A549 (cell line): ENCODE measurements around the gene FFAR1. TPM values are rescaled to one million over a fixed set of nuclear protein-coding genes. Genes with fewer than 3 reads are reported as not detected.

Source experiments
- ATAC-seq, 2 experiments: fragments of 200-7000 bp in 1 of 2; fragments of >200 bp in 1 of 2; cut with Nextera tagmentation in 1 of 2; cut with Tn5 transposase in 1 of 2; 3 replicates each; pipeline versions ENCODE4 v1.8.0 to v1.9.1; 2018 to 2020; ENCODE audit warnings: mild to moderate bottlenecking in 1 of 2, moderate library complexity in 1 of 2
- CTCF ChIA-PET: fragments of 300-600 bp; sonication (Branson Sonifier 250); formaldehyde crosslinking; extraction: SDS; loops from one replicate; lab custom pipeline; 2021; ENCODE audit warnings: antibody characterized with exemption, inconsistent platforms; lab: Yijun Ruan, JAX
- POLR2A ChIA-PET: fragments of 350-600 bp; formaldehyde crosslinking; extraction: SDS; loops from one replicate; lab custom pipeline; 2021; ENCODE audit warnings: antibody characterized with exemption, inconsistent platforms; lab: Yijun Ruan, JAX
- DNase-seq, 2 experiments: peaks; one replicate each; pipeline versions ENCODE4 v3.0.0 to v3.0.0-alpha.2; 2011 to 2016; ENCODE audit warnings: low read depth in 1 of 2, low spot score in 1 of 2
- FAIRE-seq: peaks from 2 replicates; lab custom pipeline; 2011; peaks lifted over from hg19 to GRCh38; lab: Jason Lieb, UNC
- H3K27ac ChIP-seq, 2 experiments: fragments of >200 bp; sonication (Bioruptor Twin); formaldehyde crosslinking; 3 replicates each; pipeline ENCODE4 v1.5.1; 2016 to 2017
- H3K4me1 ChIP-seq: fragments of >200 bp; sonication (Bioruptor Twin); formaldehyde crosslinking; 3 replicates; pipeline ENCODE4 v1.6.1; 2016
- H3K4me2 ChIP-seq: fragments of >200 bp; sonication (Bioruptor Twin); formaldehyde crosslinking; 3 replicates; pipeline ENCODE4 v1.6.1; 2016
- H3K4me3 ChIP-seq: fragments of >200 bp; sonication (Bioruptor Twin); formaldehyde crosslinking; 3 replicates; pipeline ENCODE4 v1.5.1; 2016
- H3K9me3 ChIP-seq: fragments of >200 bp; sonication (Bioruptor Twin); formaldehyde crosslinking; 3 replicates; pipeline ENCODE4 v1.6.1; 2016
- BHLHE40 ChIP-seq: IDR thresholded peaks from 2 replicates; pipeline ENCODE4 v1.6.1; 2012; ENCODE audit warnings: low read depth, low read length, inconsistent platforms
- CBX2 ChIP-seq: fragments of 200-600 bp; sonication (generic); IDR thresholded peaks from 2 replicates; pipeline ENCODE4 v1.6.1; 2016; ENCODE audit warnings: low read depth, mild to moderate bottlenecking, borderline replicate concordance
- CBX8 ChIP-seq: fragments of 200-600 bp; sonication (generic); IDR thresholded peaks from 2 replicates; pipeline ENCODE4 v1.6.1; 2016
- CEBPB ChIP-seq, 2 experiments: fragments of >200 bp in 1 of 2; sonication (Bioruptor Twin) in 1 of 2; formaldehyde crosslinking in 1 of 2; IDR thresholded peaks; 2 replicates each; pipeline ENCODE4 v1.6.1; 2012 to 2016
- CHD2 ChIP-seq: fragments of 150-350 bp; IDR thresholded peaks from 2 replicates; pipeline ENCODE4 v1.6.1; 2014; ENCODE audit warnings: low read length; ENCODE audit not compliant: partially characterized antibody
- EHMT2 ChIP-seq: fragments of 200-600 bp; sonication (generic); IDR thresholded peaks from 2 replicates; pipeline ENCODE4 v1.6.1; 2016; ENCODE audit warnings: antibody characterized with exemption, low read depth, mild to moderate bottlenecking, moderate library complexity
- ESRRA ChIP-seq: fragments of 150-350 bp; IDR thresholded peaks from 2 replicates; pipeline ENCODE4 v1.6.1; 2014; ENCODE audit warnings: mild to moderate bottlenecking, low read length, borderline replicate concordance
- FOSL2 ChIP-seq, 2 experiments: fragments of 450-650 bp in 1 of 2; fragments of >200 bp in 1 of 2; sonication (Bioruptor Twin) in 1 of 2; formaldehyde crosslinking; IDR thresholded peaks; 2 replicates each; pipeline versions ENCODE4 v1.5.0 to v1.6.1; 2016 to 2020; ENCODE audit warnings: mild to moderate bottlenecking in 1 of 2, moderate library complexity in 1 of 2
- GATA3 ChIP-seq: IDR thresholded peaks from 2 replicates; pipeline ENCODE4 v1.6.1; 2012; ENCODE audit warnings: borderline replicate concordance
- JUNB ChIP-seq: fragments of >200 bp; sonication (Bioruptor Twin); formaldehyde crosslinking; IDR thresholded peaks from 2 replicates; pipeline ENCODE4 v1.6.1; 2016
- MAZ ChIP-seq: fragments of 150-350 bp; IDR thresholded peaks from 2 replicates; pipeline ENCODE4 v1.6.1; 2014; ENCODE audit warnings: antibody characterized with exemption, low read depth, low read length, borderline replicate concordance
- NPAS2 ChIP-seq: fragments of 250-450 bp; sonication (Bioruptor Pico); IDR thresholded peaks from 2 replicates; pipeline ENCODE4 v1.8.0; 2022; ENCODE audit warnings: mild to moderate bottlenecking, moderate library complexity, borderline replicate concordance
- NR3C1 ChIP-seq: fragments of >200 bp; sonication (Bioruptor Twin); formaldehyde crosslinking; IDR thresholded peaks from 3 replicates; pipeline ENCODE4 v1.6.1; 2017
- RARB ChIP-seq: fragments of 250-450 bp; sonication (Bioruptor Pico); IDR thresholded peaks from 2 replicates; pipeline ENCODE4 v1.8.0; 2021; ENCODE audit warnings: mild to moderate bottlenecking, moderate library complexity
- RFX5 ChIP-seq: fragments of 450-650 bp; IDR thresholded peaks from 2 replicates; pipeline ENCODE4 v1.7.1; 2014; ENCODE audit warnings: antibody characterized with exemption, mild to moderate bottlenecking, moderate library complexity
- SMC3 ChIP-seq: fragments of >200 bp; sonication (Bioruptor Twin); formaldehyde crosslinking; IDR thresholded peaks from 3 replicates; pipeline ENCODE4 v1.6.1; 2018; ENCODE audit warnings: inconsistent platforms
- SREBF2 ChIP-seq: fragments of 450-650 bp; IDR thresholded peaks from 2 replicates; pipeline ENCODE4 v1.6.1; 2014; ENCODE audit warnings: mild to moderate bottlenecking, moderate library complexity
- TFCP2L1 ChIP-seq: fragments of 250-450 bp; sonication (Bioruptor Pico); IDR thresholded peaks from 2 replicates; pipeline ENCODE4 v1.5.0; 2021; ENCODE audit warnings: mild to moderate bottlenecking
- ZNF302 ChIP-seq: fragments of 250-450 bp; sonication (Bioruptor Pico); IDR thresholded peaks from 2 replicates; pipeline ENCODE4 v1.9.0; 2021; ENCODE audit warnings: inconsistent platforms, mild to moderate bottlenecking, moderate library complexity
- ZSCAN20 ChIP-seq: fragments of 250-450 bp; sonication (Bioruptor Pico); IDR thresholded peaks from 2 replicates; pipeline ENCODE4 v1.8.0; 2022; ENCODE audit warnings: mild to moderate bottlenecking, moderate library complexity
- WGBS: methylation state at CpG from one replicate; pipeline ENCODE4 v1.1.6; 2017; ENCODE audit errors: missing lambda C conversion rate; 5-methylcytosine and 5-hydroxymethylcytosine counted together
- polyA plus RNA-seq, 4 experiments: library from polyadenylated mRNA; depleted of rRNA in 3 of 4; stranded (reverse); fragments of >200 nt; fragmentation: RNase III in 1 of 4; extraction: RNeasy Plus Mini Kit Qiagen cat#74134 plus additional on column Dnase treatment in 1 of 4; gene quantifications; 2 replicates in 3 of 4; 3 replicates in 1 of 4; pipeline ENCODE4 v1.2.3, GENCODE V29; 2011 to 2017
- TF ChIP-seq, protein P1 (sequence below): fragments of 200-600 bp; sonication (generic); IDR thresholded peaks from 2 replicates; pipeline ENCODE4 v1.6.1; 2016; ENCODE audit warnings: antibody characterized with exemption, mild to moderate bottlenecking, moderate library complexity
- TF ChIP-seq, protein P2 (sequence below): IDR thresholded peaks from 2 replicates; pipeline ENCODE4 v1.6.1; 2012; ENCODE audit warnings: low read depth, borderline replicate concordance
- TF ChIP-seq, protein P3 (sequence below): fragments of 250-450 bp; sonication (Bioruptor Pico); IDR thresholded peaks from 2 replicates; pipeline ENCODE4 v1.5.0; 2020; ENCODE audit warnings: low read depth, mild to moderate bottlenecking, moderate library complexity
- TF ChIP-seq, protein P4 (sequence below): fragments of 150-350 bp; IDR thresholded peaks from 2 replicates; pipeline ENCODE4 v1.6.1; 2014; ENCODE audit warnings: low read depth, mild to moderate bottlenecking, low read length
- TF ChIP-seq, protein P5 (sequence below): fragments of >200 bp; sonication (Bioruptor Twin); formaldehyde crosslinking; IDR thresholded peaks from 3 replicates; pipeline ENCODE4 v1.6.1; 2016

FFAR1 gene
- polyA plus RNA-seq, 2 of the 4 experiments (the other 2 are of a cell fraction) = not detected

DNA sequence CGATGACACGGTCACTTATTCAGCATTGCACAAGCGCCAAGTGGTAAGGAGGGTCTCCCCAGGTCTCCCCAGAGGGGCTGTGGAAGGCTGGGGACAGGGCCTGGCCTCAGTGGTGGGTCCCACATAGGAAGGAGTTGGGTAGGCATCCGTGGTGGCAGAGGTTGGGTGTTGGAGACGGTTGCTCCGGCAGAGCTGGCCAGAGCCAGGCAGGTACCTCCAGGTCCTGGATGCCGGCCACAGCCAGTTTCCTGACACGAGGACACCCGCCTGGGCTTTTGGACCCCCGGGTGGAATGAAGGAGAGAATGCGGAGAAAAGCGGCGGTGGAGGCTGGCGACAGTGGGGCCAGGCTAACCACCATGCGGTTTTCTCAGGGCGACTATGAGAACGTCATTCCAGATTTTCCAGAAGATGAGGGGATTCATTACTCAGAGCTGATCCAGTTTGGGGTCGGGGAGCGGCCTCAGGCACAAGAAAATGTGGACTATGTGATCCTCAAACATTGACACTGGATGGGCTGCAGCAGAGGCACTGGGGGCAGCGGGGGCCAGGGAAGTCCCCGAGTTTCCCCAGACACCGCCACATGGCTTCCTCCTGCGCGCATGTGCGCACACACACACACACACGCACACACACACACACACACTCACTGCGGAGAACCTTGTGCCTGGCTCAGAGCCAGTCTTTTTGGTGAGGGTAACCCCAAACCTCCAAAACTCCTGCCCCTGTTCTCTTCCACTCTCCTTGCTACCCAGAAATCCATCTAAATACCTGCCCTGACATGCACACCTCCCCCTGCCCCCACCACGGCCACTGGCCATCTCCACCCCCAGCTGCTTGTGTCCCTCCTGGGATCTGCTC lies 1.3 kb upstream of the FFAR1 start:
- Histone ChIP-seq H3K4me1 (no peaks in the 10 kb centered on the region), H3K4me3 (no peak overlapping the region), H3K4me2 (no peak overlapping the region), H3K27ac (no peak overlapping the region), H3K9me3 (no peaks in the 10 kb centered on the region)
- DNase-seq (no peak), ATAC-seq (no peak), FAIRE-seq (no peak)
- TF ChIP-seq BHLHE40 (no peak), CBX8 (no peak), MAZ (no peak), RFX5 (no peak), GATA3 (no peak), CEBPB (IDR thresholded peaks at IDR 0.05) (no peak)
- TF ChIP-seq, protein P1, sequence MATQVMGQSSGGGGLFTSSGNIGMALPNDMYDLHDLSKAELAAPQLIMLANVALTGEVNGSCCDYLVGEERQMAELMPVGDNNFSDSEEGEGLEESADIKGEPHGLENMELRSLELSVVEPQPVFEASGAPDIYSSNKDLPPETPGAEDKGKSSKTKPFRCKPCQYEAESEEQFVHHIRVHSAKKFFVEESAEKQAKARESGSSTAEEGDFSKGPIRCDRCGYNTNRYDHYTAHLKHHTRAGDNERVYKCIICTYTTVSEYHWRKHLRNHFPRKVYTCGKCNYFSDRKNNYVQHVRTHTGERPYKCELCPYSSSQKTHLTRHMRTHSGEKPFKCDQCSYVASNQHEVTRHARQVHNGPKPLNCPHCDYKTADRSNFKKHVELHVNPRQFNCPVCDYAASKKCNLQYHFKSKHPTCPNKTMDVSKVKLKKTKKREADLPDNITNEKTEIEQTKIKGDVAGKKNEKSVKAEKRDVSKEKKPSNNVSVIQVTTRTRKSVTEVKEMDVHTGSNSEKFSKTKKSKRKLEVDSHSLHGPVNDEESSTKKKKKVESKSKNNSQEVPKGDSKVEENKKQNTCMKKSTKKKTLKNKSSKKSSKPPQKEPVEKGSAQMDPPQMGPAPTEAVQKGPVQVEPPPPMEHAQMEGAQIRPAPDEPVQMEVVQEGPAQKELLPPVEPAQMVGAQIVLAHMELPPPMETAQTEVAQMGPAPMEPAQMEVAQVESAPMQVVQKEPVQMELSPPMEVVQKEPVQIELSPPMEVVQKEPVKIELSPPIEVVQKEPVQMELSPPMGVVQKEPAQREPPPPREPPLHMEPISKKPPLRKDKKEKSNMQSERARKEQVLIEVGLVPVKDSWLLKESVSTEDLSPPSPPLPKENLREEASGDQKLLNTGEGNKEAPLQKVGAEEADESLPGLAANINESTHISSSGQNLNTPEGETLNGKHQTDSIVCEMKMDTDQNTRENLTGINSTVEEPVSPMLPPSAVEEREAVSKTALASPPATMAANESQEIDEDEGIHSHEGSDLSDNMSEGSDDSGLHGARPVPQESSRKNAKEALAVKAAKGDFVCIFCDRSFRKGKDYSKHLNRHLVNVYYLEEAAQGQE = no peak
- TF ChIP-seq, protein P2, sequence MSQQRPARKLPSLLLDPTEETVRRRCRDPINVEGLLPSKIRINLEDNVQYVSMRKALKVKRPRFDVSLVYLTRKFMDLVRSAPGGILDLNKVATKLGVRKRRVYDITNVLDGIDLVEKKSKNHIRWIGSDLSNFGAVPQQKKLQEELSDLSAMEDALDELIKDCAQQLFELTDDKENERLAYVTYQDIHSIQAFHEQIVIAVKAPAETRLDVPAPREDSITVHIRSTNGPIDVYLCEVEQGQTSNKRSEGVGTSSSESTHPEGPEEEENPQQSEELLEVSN = no peak
- ChIA-PET POLR2A (no interaction called here), CTCF (interaction anchor here (1.2 to 15.0 kb wide), 7 partner anchors 11 to 164 kb away, joined by 3 to 368 read pairs (median 5); no protein-coding TSS in a partner anchor)
- 37% methylated on average over 28 of the region's 28 CpGs for WGBS

DNA sequence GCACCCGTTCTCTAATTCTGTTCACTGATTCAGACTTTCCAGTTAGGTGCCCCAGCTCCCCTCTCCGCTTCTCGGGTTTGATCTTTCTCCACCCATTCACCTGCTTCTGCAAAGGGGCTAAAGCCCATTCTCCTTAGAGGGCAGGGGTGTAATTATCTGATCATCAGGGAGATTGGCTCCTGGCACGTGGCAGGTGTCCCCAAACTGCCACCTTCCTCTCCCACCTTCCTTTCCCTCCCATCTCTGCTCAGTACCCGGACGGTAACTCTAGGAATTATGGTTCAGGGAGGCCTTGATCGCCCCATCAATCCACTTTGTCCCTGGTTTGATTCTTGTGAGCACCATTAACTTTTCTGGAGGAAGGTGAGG lies 212 bp downstream of the FFAR1 start:
- 39% methylated on average over 7 of the region's 7 CpGs for WGBS
- no peaks in the 10 kb centered on the region for H3K9me3 ChIP-seq
- TF ChIP-seq EHMT2 (no peak), NPAS2 (no peak)
- no peak overlapping the region for H3K27ac ChIP-seq
- H3K4me1 ChIP-seq = no peaks in the 10 kb centered on the region
- H3K4me2 ChIP-seq = no peak overlapping the region
- ChIA-PET POLR2A (no interaction called here), CTCF (interaction anchor here (0.6 to 15.0 kb wide), 7 partner anchors 29 to 1437 kb away, joined by 3 to 368 read pairs (median 3); partner anchors contain the start of gene KRTDAP)
- H3K4me3 ChIP-seq = no peak overlapping the region
- no peak for FAIRE-seq
- no peak for DNase-seq
- ATAC-seq = no peak

DNA sequence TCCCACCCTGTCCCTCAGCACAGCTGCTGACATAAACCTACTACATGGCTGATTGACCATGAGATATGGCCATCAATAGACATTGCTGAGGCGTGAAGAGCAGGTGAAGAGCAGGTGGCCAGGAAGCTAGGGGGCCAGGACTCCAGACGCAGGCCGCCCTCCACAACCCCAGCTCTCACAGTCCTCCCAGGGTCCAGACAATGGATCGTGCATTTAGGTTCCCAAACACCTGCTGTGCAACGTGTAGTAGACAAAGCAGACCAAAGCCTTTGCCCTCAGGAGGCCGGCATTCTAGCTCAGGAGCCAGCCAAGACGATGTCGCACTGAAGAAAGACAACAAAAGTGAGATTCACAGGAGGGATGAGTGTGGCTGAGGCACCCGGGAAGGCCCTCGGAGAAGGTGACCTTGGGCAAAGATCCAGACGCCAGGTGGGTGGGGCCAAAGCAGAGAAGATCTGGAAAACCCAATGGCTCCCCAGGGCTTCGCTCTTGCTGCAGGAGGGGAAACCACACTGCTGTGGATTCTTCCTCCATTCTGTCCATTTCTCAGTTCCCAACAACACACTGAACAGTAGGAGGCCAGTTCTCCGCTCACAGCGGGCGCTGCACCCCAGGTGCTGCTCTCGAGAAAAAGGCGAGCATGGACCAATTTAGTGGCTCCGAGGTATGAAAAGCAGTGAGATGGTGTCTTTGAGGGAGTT lies 1.4 kb downstream of the FFAR1 start:
- H3K4me1 ChIP-seq = no peaks in the 10 kb centered on the region
- DNase-seq (no peak), FAIRE-seq (no peak), ATAC-seq (no peak)
- no peaks in the 10 kb centered on the region for H3K9me3 ChIP-seq
- ChIA-PET POLR2A (interaction anchor here (0.6 kb wide), 1 partner anchor 774 kb away, joined by 5 read pairs; no protein-coding TSS in a partner anchor), CTCF (interaction anchor here (0.5 to 15.0 kb wide), 14 partner anchors 9 to 445 kb away, joined by 3 to 368 read pairs (median 4); partner anchors contain the start of genes KRTDAP and USF2)
- TF ChIP-seq CEBPB (IDR thresholded peaks at IDR 0.05) = no peak
- no peak for TF ChIP-seq RARB (CRISPR knock-in tag)
- no peak for TF ChIP-seq ESRRA
- no peak for TF ChIP-seq FOSL2 (IDR thresholded peaks at IDR 0.05)
- TF ChIP-seq FOSL2 (CRISPR knock-in tag; IDR thresholded peaks at IDR 0.05) = no peak
- TF ChIP-seq NR3C1 = no peak
- TF ChIP-seq SREBF2 = no peak
- TF ChIP-seq, protein P3, sequence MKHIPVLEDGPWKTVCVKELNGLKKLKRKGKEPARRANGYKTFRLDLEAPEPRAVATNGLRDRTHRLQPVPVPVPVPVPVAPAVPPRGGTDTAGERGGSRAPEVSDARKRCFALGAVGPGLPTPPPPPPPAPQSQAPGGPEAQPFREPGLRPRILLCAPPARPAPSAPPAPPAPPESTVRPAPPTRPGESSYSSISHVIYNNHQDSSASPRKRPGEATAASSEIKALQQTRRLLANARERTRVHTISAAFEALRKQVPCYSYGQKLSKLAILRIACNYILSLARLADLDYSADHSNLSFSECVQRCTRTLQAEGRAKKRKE (CRISPR knock-in tag) = no peak
- TF ChIP-seq ZNF302 (CRISPR knock-in tag) = no peak
- TF ChIP-seq EHMT2 = no peak
- TF ChIP-seq, protein P4, sequence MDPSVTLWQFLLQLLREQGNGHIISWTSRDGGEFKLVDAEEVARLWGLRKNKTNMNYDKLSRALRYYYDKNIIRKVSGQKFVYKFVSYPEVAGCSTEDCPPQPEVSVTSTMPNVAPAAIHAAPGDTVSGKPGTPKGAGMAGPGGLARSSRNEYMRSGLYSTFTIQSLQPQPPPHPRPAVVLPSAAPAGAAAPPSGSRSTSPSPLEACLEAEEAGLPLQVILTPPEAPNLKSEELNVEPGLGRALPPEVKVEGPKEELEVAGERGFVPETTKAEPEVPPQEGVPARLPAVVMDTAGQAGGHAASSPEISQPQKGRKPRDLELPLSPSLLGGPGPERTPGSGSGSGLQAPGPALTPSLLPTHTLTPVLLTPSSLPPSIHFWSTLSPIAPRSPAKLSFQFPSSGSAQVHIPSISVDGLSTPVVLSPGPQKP = no peak
- TF ChIP-seq TFCP2L1 (CRISPR knock-in tag) = no peak
- no peak for TF ChIP-seq CHD2
- TF ChIP-seq ZSCAN20 = no peak
- TF ChIP-seq, protein P5, sequence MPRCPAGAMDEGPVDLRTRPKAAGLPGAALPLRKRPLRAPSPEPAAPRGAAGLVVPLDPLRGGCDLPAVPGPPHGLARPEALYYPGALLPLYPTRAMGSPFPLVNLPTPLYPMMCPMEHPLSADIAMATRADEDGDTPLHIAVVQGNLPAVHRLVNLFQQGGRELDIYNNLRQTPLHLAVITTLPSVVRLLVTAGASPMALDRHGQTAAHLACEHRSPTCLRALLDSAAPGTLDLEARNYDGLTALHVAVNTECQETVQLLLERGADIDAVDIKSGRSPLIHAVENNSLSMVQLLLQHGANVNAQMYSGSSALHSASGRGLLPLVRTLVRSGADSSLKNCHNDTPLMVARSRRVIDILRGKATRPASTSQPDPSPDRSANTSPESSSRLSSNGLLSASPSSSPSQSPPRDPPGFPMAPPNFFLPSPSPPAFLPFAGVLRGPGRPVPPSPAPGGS = no peak
- TF ChIP-seq SMC3 = no peak
- no peak for TF ChIP-seq JUNB
- no peak for TF ChIP-seq CBX2
- H3K4me2 ChIP-seq = no peak overlapping the region
- WGBS = 57% methylated on average over 18 of the region's 18 CpGs
- H3K4me3 ChIP-seq = no peak overlapping the region
- H3K27ac ChIP-seq = no peak overlapping the region
